Common myeloid progenitor, CD34-positive (primary cell): Measurements from ENCODE around the gene APBA2.

Experiments
- CTCF ChIA-PET: fragments of 350-600 bp; sonication (Branson Sonifier 250); formaldehyde crosslinking; loops from one replicate; lab custom pipeline; 2021; ENCODE audit warnings: antibody characterized with exemption; lab: Charles Lee
- POLR2A ChIA-PET: fragments of 350-600 bp; sonication (Branson Sonifier 250); formaldehyde crosslinking; loops from one replicate; lab custom pipeline; 2021; ENCODE audit warnings: antibody characterized with exemption; lab: Charles Lee
- DNase-seq, 3 donors: peaks; one replicate each; pipeline versions ENCODE4 v3.0.0 to v3.0.0-alpha.2; 2013
- H3K27ac ChIP-seq, 2 experiments: 1 replicate in 1 of 2; 2 replicates in 1 of 2; pipeline ENCODE4 v1.7.0; 2013; ENCODE audit warnings: inconsistent platforms in 2 of 2, low read length in 2 of 2, mild to moderate bottlenecking in 2 of 2, low read depth in 1 of 2, moderate library complexity in 1 of 2; ENCODE audit not compliant: severe bottlenecking in 2 of 2, insufficient read depth in 1 of 2, poor library complexity in 1 of 2
- H3K27me3 ChIP-seq, 5 experiments: replicated peaks in 2 of 5; 1 replicate in 3 of 5; 2 replicates in 2 of 5; pipeline versions ENCODE4 v1.6.1 to v1.7.0; 2013; ENCODE audit warnings: low read length in 4 of 5, mild to moderate bottlenecking in 2 of 5, moderate library complexity in 2 of 5, inconsistent platforms in 1 of 5; ENCODE audit not compliant: insufficient read depth in 5 of 5, control insufficient read depth in 4 of 5
- H3K36me3 ChIP-seq, 4 experiments: 1 replicate in 2 of 4; 2 replicates in 2 of 4; pipeline versions ENCODE4 v1.6.1 to v1.7.0; 2013; ENCODE audit warnings: low read length in 3 of 4, control low read depth in 1 of 4, mild to moderate bottlenecking in 1 of 4; ENCODE audit not compliant: control insufficient read depth in 4 of 4, insufficient read depth in 4 of 4
- H3K4me1 ChIP-seq, 4 experiments: 1 replicate in 3 of 4; 2 replicates in 1 of 4; pipeline versions ENCODE4 v1.6.1 to v1.7.1; 2013; ENCODE audit warnings: low read length in 3 of 4, mild to moderate bottlenecking in 3 of 4, control low read depth in 1 of 4, inconsistent platforms in 1 of 4, moderate library complexity in 1 of 4; ENCODE audit not compliant: control insufficient read depth in 4 of 4, insufficient read depth in 4 of 4; ENCODE audit errors: control extremely low read depth in 1 of 4
- H3K4me3 ChIP-seq, 7 experiments: 1 replicate in 4 of 7; 2 replicates in 3 of 7; pipeline versions ENCODE4 v1.5.1 to v1.7.0; 2013; ENCODE audit warnings: mild to moderate bottlenecking in 7 of 7, low read length in 6 of 7, moderate library complexity in 6 of 7, inconsistent platforms in 2 of 7, low read depth in 2 of 7, control low read depth in 1 of 7; ENCODE audit not compliant: insufficient read depth in 4 of 7, control insufficient read depth in 1 of 7; ENCODE audit errors: extremely low read depth in 1 of 7
- H3K9me3 ChIP-seq, 5 experiments: 1 replicate in 4 of 5; 2 replicates in 1 of 5; pipeline versions ENCODE4 v1.6.1 to v1.7.1; 2013; ENCODE audit warnings: low read length in 4 of 5, mild to moderate bottlenecking in 2 of 5, inconsistent platforms in 1 of 5, low read depth in 1 of 5, moderate library complexity in 1 of 5; ENCODE audit not compliant: control insufficient read depth in 4 of 5, insufficient read depth in 2 of 5; ENCODE audit errors: control extremely low read depth in 1 of 5
- WGBS: methylation state at CpG from one replicate; pipeline ENCODE4 v1.1.5; 2013; ENCODE audit not compliant: insufficient coverage; 5-methylcytosine and 5-hydroxymethylcytosine counted together

APBA2 gene

GRCh38 chr15:28923726-28924280, 38.0 kb downstream of the APBA2 start:
- over 99% methylated on average over 7 of the region's 8 CpGs for WGBS
- Histone ChIP-seq H3K27ac (no peak overlapping the region), H3K4me1 (no peaks in the 10 kb centered on the region), H3K4me3 (no peak overlapping the region), H3K27me3 (peaks cover 0 to 45% (median 8%) of the 10 kb centered on the region in 5 experiments), H3K36me3 (no peaks in the 10 kb centered on the region), H3K9me3 (peaks cover 0 to 2% (median 0%) of the 10 kb centered on the region in 5 experiments)
- CTCF ChIA-PET: no interaction called here
- DNase-seq: no peak
- POLR2A ChIA-PET: no interaction called here

GRCh38 chr15:28927043-28927442, 41.3 kb downstream of the APBA2 start:
- Histone ChIP-seq H3K27me3 (peaks cover 0 to 53% (median 6%) of the 10 kb centered on the region in 5 experiments), H3K4me1 (no peaks in the 10 kb centered on the region), H3K36me3 (no peaks in the 10 kb centered on the region), H3K4me3 (no peak overlapping the region), H3K9me3 (peaks cover 0 to 2% (median 0%) of the 10 kb centered on the region in 5 experiments), H3K27ac (no peak overlapping the region)
- ChIA-PET CTCF (no interaction called here), POLR2A (no interaction called here)
- WGBS: no CpG with 5 or more reads among the region's 5 CpGs
- DNase-seq: no peak

- H3K27ac ChIP-seq: no peak overlapping the region
- CTCF ChIA-PET: interaction anchor here (1.6 kb wide), 1 partner anchor 26 kb away, joined by 4 read pairs; no protein-coding TSS in a partner anchor
These were observed 43.4 kb downstream of the APBA2 start for GRCh38 chr15:28929200-28929599.

GRCh38 chr15:28930011-28930410, 44.2 kb downstream of the APBA2 start:
- no peak for DNase-seq
- POLR2A ChIA-PET: no interaction called here

More at GRCh38 chr15:28929200-28929599, 43.4 kb downstream of the APBA2 start:
- Histone ChIP-seq H3K9me3 (peaks cover 0 to 17% (median 8%) of the 10 kb centered on the region in 5 experiments), H3K4me3 (no peak overlapping the region), H3K4me1 (no peaks in the 10 kb centered on the region), H3K27me3 (peaks cover 0 to 60% (median 4%) of the 10 kb centered on the region in 5 experiments), H3K36me3 (no peaks in the 10 kb centered on the region)
- POLR2A ChIA-PET: no interaction called here
- WGBS: 100% methylated on average over 9 of the region's 10 CpGs
- DNase-seq: no peak

GRCh38 chr15:28930476-28931291, 44.9 kb downstream of the APBA2 start:
- Histone ChIP-seq H3K27ac (no peak overlapping the region), H3K9me3 (peaks cover 0 to 17% (median 8%) of the 10 kb centered on the region in 5 experiments), H3K4me1 (peaks cover 0 to 3% (median 0%) of the 10 kb centered on the region in 4 experiments), H3K4me3 (no peak overlapping the region), H3K27me3 (peaks cover 0 to 67% (median 4%) of the 10 kb centered on the region in 5 experiments), H3K36me3 (no peaks in the 10 kb centered on the region)
- POLR2A ChIA-PET: no interaction called here
- WGBS: 98% methylated on average over 8 of the region's 16 CpGs
- CTCF ChIA-PET: interaction anchor here (1.6 to 2.3 kb wide), 2 partner anchors 19 to 25 kb away, joined by 4 to 8 read pairs; no protein-coding TSS in a partner anchor
- DNase-seq: no peak

More at GRCh38 chr15:28930011-28930410, 44.2 kb downstream of the APBA2 start:
- Histone ChIP-seq H3K36me3 (no peaks in the 10 kb centered on the region), H3K27me3 (peaks cover 0 to 60% (median 4%) of the 10 kb centered on the region in 5 experiments), H3K27ac (no peak overlapping the region), H3K9me3 (peaks cover 0 to 17% (median 8%) of the 10 kb centered on the region in 5 experiments), H3K4me1 (no peaks in the 10 kb centered on the region), H3K4me3 (no peak overlapping the region)
- WGBS: 91% methylated on average over 5 of the region's 6 CpGs
- CTCF ChIA-PET: interaction anchor here (1.6 to 2.3 kb wide), 2 partner anchors 18 to 26 kb away, joined by 4 to 8 read pairs; no protein-coding TSS in a partner anchor

- no peak for DNase-seq
- peaks cover 0 to 78% (median 4%) of the 10 kb centered on the region in 5 experiments for H3K27me3 ChIP-seq
- peaks cover 0 to 17% (median 8%) of the 10 kb centered on the region in 5 experiments for H3K9me3 ChIP-seq
- H3K36me3 ChIP-seq: no peaks in the 10 kb centered on the region
- H3K27ac ChIP-seq: no peak overlapping the region
- H3K4me3 ChIP-seq: no peak overlapping the region
- ChIA-PET POLR2A (no interaction called here), CTCF (interaction anchor here (2.3 kb wide), 1 partner anchor 20 kb away, joined by 8 read pairs; no protein-coding TSS in a partner anchor)
- peaks cover 0 to 15% (median 5%) of the 10 kb centered on the region in 4 experiments for H3K4me1 ChIP-seq
- 100% methylated on average over 3 of the region's 4 CpGs for WGBS
These were observed 46.1 kb downstream of the APBA2 start for GRCh38 chr15:28931828-28932227.
